IMR-90 (cell line): Measurements from ENCODE around the gene ANKRD22. TPM values are rescaled to one million over a fixed set of nuclear protein-coding genes. Genes with fewer than 3 reads are reported as not detected.

ENCODE experiments used
- ATAC-seq: fragments of 200-7000 bp; cut with Tn5 transposase; 2 replicates; pipeline ENCODE4 v1.9.1; 2020; ENCODE audit warnings: low read depth, mild to moderate bottlenecking, moderate library complexity
- BruUV-seq: library from RNA; stranded (reverse); fragments of 400-500 nt; replicated peaks from 2 replicates; lab custom pipeline; 2021; lab: Mats Ljungman, UMichigan
- CTCF ChIA-PET: fragments of 300-600 bp; formaldehyde crosslinking; extraction: SDS; loops from one replicate; lab custom pipeline; 2021; ENCODE audit warnings: antibody characterized with exemption; lab: Yijun Ruan, JAX
- POLR2A ChIA-PET: fragments of 300-600 bp; sonication (Branson Sonifier 250); formaldehyde crosslinking; loops from one replicate; lab custom pipeline; 2022; ENCODE audit warnings: antibody characterized with exemption; ENCODE audit not compliant: unreplicated experiment; lab: Charles Lee
- DNase-seq: peaks from one replicate; pipeline ENCODE4 v3.0.0; 2013
- H2AFZ ChIP-seq: replicated peaks from 2 replicates; pipeline ENCODE3; 2013; ENCODE audit warnings: low read length, mild to moderate bottlenecking; ENCODE audit not compliant: poor library complexity
- H2AK5ac ChIP-seq: 2 replicates; pipeline ENCODE4 v1.6.1; 2013; ENCODE audit warnings: low read depth, low read length, inconsistent platforms
- H2AK9ac ChIP-seq: replicated peaks from 2 replicates; pipeline ENCODE3; 2013; ENCODE audit warnings: mild to moderate bottlenecking, low read depth, low read length, moderate library complexity; ENCODE audit not compliant: poor library complexity
- H2BK120ac ChIP-seq: 2 replicates; pipeline ENCODE4 v1.6.1; 2013; ENCODE audit warnings: low read depth, low read length, inconsistent platforms
- H2BK15ac ChIP-seq: 3 replicates; pipeline ENCODE4 v1.6.1; 2013; ENCODE audit warnings: low read depth, low read length, inconsistent platforms
- H2BK20ac ChIP-seq: 2 replicates; pipeline ENCODE4 v1.6.1; 2013; ENCODE audit warnings: low read depth, mild to moderate bottlenecking, inconsistent platforms, low read length, moderate library complexity
- H2BK5ac ChIP-seq: 2 replicates; pipeline ENCODE4 v1.6.1; 2013; ENCODE audit warnings: mild to moderate bottlenecking, low read depth, low read length, inconsistent platforms; ENCODE audit not compliant: poor library complexity, severe bottlenecking
- H3K14ac ChIP-seq: replicated peaks from 2 replicates; pipeline ENCODE4 v1.6.1; 2013; ENCODE audit warnings: low read depth, low read length, inconsistent platforms
- H3K18ac ChIP-seq: 2 replicates; pipeline ENCODE4 v1.6.1; 2013; ENCODE audit warnings: low read depth, low read length, control low read depth
- H3K23ac ChIP-seq: 2 replicates; pipeline ENCODE4 v1.6.1; 2013; ENCODE audit warnings: low read depth, low read length, inconsistent platforms
- H3K27ac ChIP-seq: 2 replicates; pipeline ENCODE4 v1.5.1; 2013; ENCODE audit warnings: mild to moderate bottlenecking, control low read depth, low read length; ENCODE audit not compliant: insufficient read depth
- H3K27me3 ChIP-seq: 2 replicates; pipeline ENCODE4 v1.6.1; 2013; ENCODE audit warnings: low read length; ENCODE audit not compliant: control insufficient read depth, insufficient read depth
- H3K36me3 ChIP-seq: 2 replicates; pipeline ENCODE4 v1.6.1; 2013; ENCODE audit warnings: low read length, mixed read lengths; ENCODE audit not compliant: control insufficient read depth, insufficient read depth
- H3K4ac ChIP-seq: 2 replicates; pipeline ENCODE4 v1.6.1; 2013; ENCODE audit warnings: low read depth, low read length, inconsistent platforms
- H3K4me1 ChIP-seq: 2 replicates; pipeline ENCODE4 v1.6.1; 2013; ENCODE audit warnings: low read length, mixed read lengths; ENCODE audit not compliant: control insufficient read depth, insufficient read depth
- H3K4me2 ChIP-seq: 2 replicates; pipeline ENCODE4 v1.6.1; 2013; ENCODE audit warnings: low read depth, mild to moderate bottlenecking, control low read depth, low read length, moderate library complexity
- H3K4me3 ChIP-seq: 2 replicates; pipeline ENCODE4 v1.5.1; 2013; ENCODE audit warnings: low read depth, mild to moderate bottlenecking, control low read depth, low read length, moderate library complexity; ENCODE audit not compliant: insufficient read depth
- H3K56ac ChIP-seq: 2 replicates; pipeline ENCODE4 v1.6.1; 2013; ENCODE audit warnings: low read length, inconsistent platforms; ENCODE audit not compliant: insufficient read depth; ENCODE audit errors: extremely low read depth
- H3K79me1 ChIP-seq, 2 experiments: 2 replicates each; pipeline ENCODE4 v1.6.1; 2013; ENCODE audit warnings: low read length in 2 of 2, inconsistent platforms in 1 of 2, low read depth in 1 of 2
- H3K9ac ChIP-seq: 2 replicates; pipeline ENCODE4 v1.6.1; 2013; ENCODE audit warnings: low read depth, low read length, control low read depth
- H3K9me1 ChIP-seq: 2 replicates; pipeline ENCODE4 v1.6.1; 2013; ENCODE audit warnings: low read length, inconsistent platforms; ENCODE audit not compliant: insufficient read depth
- H3K9me3 ChIP-seq: 2 replicates; pipeline ENCODE4 v1.6.1; 2013; ENCODE audit warnings: low read length; ENCODE audit not compliant: control insufficient read depth, insufficient read depth
- H4K20me1 ChIP-seq: 2 replicates; pipeline ENCODE4 v1.6.1; 2013; ENCODE audit warnings: low read length, inconsistent platforms; ENCODE audit not compliant: insufficient read depth
- H4K5ac ChIP-seq: 2 replicates; pipeline ENCODE4 v1.6.1; 2013; ENCODE audit warnings: mild to moderate bottlenecking, low read depth, low read length, control low read depth
- H4K8ac ChIP-seq, 2 experiments: 2 replicates each; pipeline ENCODE4 v1.6.1; 2013; ENCODE audit warnings: low read depth in 2 of 2, low read length in 2 of 2, control low read depth in 1 of 2, inconsistent platforms in 1 of 2
- H4K91ac ChIP-seq: 2 replicates; pipeline ENCODE4 v1.6.1; 2013; ENCODE audit warnings: low read depth, low read length, inconsistent platforms; ENCODE audit not compliant: insufficient read depth
- ELK1 ChIP-seq: fragments of 150-350 bp; IDR thresholded peaks from 2 replicates; pipeline ENCODE4 v1.6.1; 2016; ENCODE audit warnings: low read depth, mild to moderate bottlenecking, low read length, moderate library complexity, borderline replicate concordance
- MAZ ChIP-seq: IDR thresholded peaks from 2 replicates; pipeline ENCODE4 v1.6.1; 2012; ENCODE audit warnings: low read depth, mild to moderate bottlenecking, low read length, improper control_type of control experiment, moderate library complexity, borderline replicate concordance
- MXI1 ChIP-seq: IDR thresholded peaks from 2 replicates; pipeline ENCODE4 v1.6.1; 2012; ENCODE audit warnings: low read depth, mild to moderate bottlenecking, low read length, moderate library complexity, borderline replicate concordance
- RAD21 ChIP-seq: IDR thresholded peaks from 2 replicates; pipeline ENCODE4 v1.6.1; 2012; ENCODE audit warnings: low read length, improper control_type of control experiment
- SMC3 ChIP-seq: fragments of 150-350 bp; IDR thresholded peaks from 2 replicates; pipeline ENCODE4 v1.6.1; 2016; ENCODE audit warnings: low read depth, mild to moderate bottlenecking, antibody characterized with exemption, low read length, moderate library complexity
- WGBS, 2 experiments: methylation state at CpG; one replicate each; pipeline versions ENCODE4 v1.1.5 to v1.1.7; 2013; ENCODE audit warnings: missing lambda C conversion rate in 2 of 2; ENCODE audit not compliant: insufficient read length in 1 of 2; ENCODE audit errors: extremely low coverage in 2 of 2; 5-methylcytosine and 5-hydroxymethylcytosine counted together
- dilution Hi-C: fragments of 300-500 bp; cut with HindIII; formaldehyde crosslinking; loops from one replicate; pipeline ENCODE4 v1.14.3; 2018; ENCODE audit warnings: low sequenced_read_pairs; ENCODE audit not compliant: unreplicated experiment
- in situ Hi-C: fragments of 300-500 bp; cut with MboI; formaldehyde crosslinking; loops from 3 replicates; pipeline ENCODE4 v1.14.3; 2019; ENCODE audit warnings: low sequenced_read_pairs, inconsistent platforms, mixed read lengths
- intact Hi-C: fragments of 100-400 bp; cut with micrococcal nuclease; formaldehyde crosslinking; loops from 2 replicates; pipeline ENCODE4 v1.10.0; 2022
- polyA plus RNA-seq, 3 experiments: library from polyadenylated mRNA; depleted of rRNA; stranded (reverse); fragments of >200 nt; gene quantifications; 2 replicates each; pipeline ENCODE4 v1.2.3, GENCODE V29; 2012; ENCODE audit warnings: low replicate concordance in 1 of 3
- total RNA-seq: library from RNA; depleted of rRNA; stranded (reverse); fragments of >200 nt; gene quantifications from 2 replicates; pipeline ENCODE4 v1.2.3, GENCODE V29; 2012

The ANKRD22 gene
- total and polyA plus RNA-seq, 2 of the 4 experiments (the other 2 are of a cell fraction): not detected

GRCh38 chr10:88895250-88895649 lies 43.6 kb upstream of the ANKRD22 start:
- no peak overlapping the region for H2AK9ac ChIP-seq
- peak overlapping the region; percentile 79 for H2BK5ac ChIP-seq
- no peaks in the 10 kb centered on the region; the same call in 1 of the 2 replicates for H4K20me1 ChIP-seq
- ATAC-seq (no peak), DNase-seq (no peak)
- H2BK120ac ChIP-seq: peak overlapping the region; percentile 74
- H4K91ac ChIP-seq: peak overlapping the region; percentile 66; the same call in 1 of the 2 replicates
- H3K9me3 ChIP-seq: no peaks in the 10 kb centered on the region
- H4K5ac ChIP-seq: peak overlapping the region; percentile 44; the same call in 1 of the 2 replicates
- H3K56ac ChIP-seq: no peak overlapping the region
- TF ChIP-seq RAD21 (no peak), SMC3 (no peak), ELK1 (no peak), MAZ (no peak), MXI1 (no peak)
- intact Hi-C loops: no loop called here
- peaks cover 5% of the 10 kb centered on the region; the same call in 1 of the 2 replicates for H3K36me3 ChIP-seq
- peak overlapping the region; percentile 87; the same call in 1 of the 2 replicates for H3K14ac ChIP-seq
- no peak overlapping the region; the same call in 1 of the 2 replicates for H3K23ac ChIP-seq
- H3K18ac ChIP-seq: peak overlapping the region; percentile 39; the same call in 1 of the 2 replicates
- POLR2A ChIA-PET: no interaction called here
- no CpG with 5 or more reads among the region's 1 CpG for WGBS, 2 experiments
- no TSS peak for BruUV-seq
- H3K4me2 ChIP-seq: no peak overlapping the region
- dilution Hi-C loops: no loop called here
- in situ Hi-C loops: no loop called here
- H4K8ac ChIP-seq: peak overlapping the region in 1 of 2 experiments; percentile 57; a peak in 1 of 4 replicates
- H3K4me1 ChIP-seq: peaks cover 37% of the 10 kb centered on the region
- H2AFZ ChIP-seq: no peak overlapping the region
- no peaks in the 10 kb centered on the region for H3K27me3 ChIP-seq
- H2AK5ac ChIP-seq: peak overlapping the region; percentile 67
- H3K4me3 ChIP-seq: no peak overlapping the region
- H2BK20ac ChIP-seq: peak overlapping the region; percentile 69; the same call in 1 of the 2 replicates
- peaks cover 43 to 71% of the 10 kb centered on the region in 2 experiments for H3K79me1 ChIP-seq
- H3K4ac ChIP-seq: peak overlapping the region; percentile 79
- peak overlapping the region; percentile 17; the same call in 1 of the 2 replicates for H3K27ac ChIP-seq
- H3K9ac ChIP-seq: no peak overlapping the region
- CTCF ChIA-PET: interaction anchor here (1.0 to 1.2 kb wide), 2 partner anchors 11 to 59 kb away, joined by 3 read pairs; no protein-coding TSS in a partner anchor
- H2BK15ac ChIP-seq: peak overlapping the region; percentile 75; the same call in 2 of the 3 replicates
- H3K9me1 ChIP-seq: peaks cover 21% of the 10 kb centered on the region
